Omental fat pad (tissue), 4 donors: ENCODE data around the gene OR2T2. TPM values are rescaled to one million over a fixed set of nuclear protein-coding genes. Genes with fewer than 3 reads are reported as not detected.
"Not testable (repeated sequence)": the region's sequence is repeated elsewhere in the genome, so short reads cannot be mapped to it uniquely, and the experiment has no call there.

ENCODE experiments used
- ATAC-seq: fragments of 150-250 bp; one replicate; pipeline ENCODE4 v1.9.1; 2016; ENCODE audit warnings: mild to moderate bottlenecking, moderate library complexity; ENCODE audit not compliant: low FRiP score
- DNase-seq: peaks from one replicate; pipeline ENCODE4 v3.0.0-alpha.2; 2019; ENCODE audit warnings: low spot score
- total RNA-seq, 4 donors: library from RNA; depleted of rRNA; stranded (reverse); fragments of >200 nt; gene quantifications; one replicate each; pipeline ENCODE4 v1.1.0, GENCODE V29; 2016

The OR2T2 gene
- total RNA-seq, 4 donors from 2014 or later, result not detected

- not testable (repeated sequence) for DNase-seq, ATAC-seq
Measured at GRCh38 chr1:248432201-248432600, 13.2 kb upstream of the OR2T2 start.

- ATAC-seq, DNase-seq: not testable (repeated sequence)
Measured at GRCh38 chr1:248433811-248434415, 11.5 kb upstream of the OR2T2 start.

- DNase-seq, ATAC-seq: not testable (repeated sequence)
Measured at GRCh38 chr1:248434913-248435312, 10.5 kb upstream of the OR2T2 start.

- DNase-seq, ATAC-seq: not testable (repeated sequence)
Measured at GRCh38 chr1:248436303-248436702, 9.1 kb upstream of the OR2T2 start.

GRCh38 chr1:248438668-248439067 is 6.8 kb upstream of the OR2T2 start:
- not testable (repeated sequence) for DNase-seq, ATAC-seq

GRCh38 chr1:248439283-248439682 is 6.2 kb upstream of the OR2T2 start:
- not testable (repeated sequence) for ATAC-seq, DNase-seq

- not testable (repeated sequence) for DNase-seq, ATAC-seq
Measured at GRCh38 chr1:248442500-248443277, 2.7 kb upstream of the OR2T2 start.

GRCh38 chr1:248444603-248445002 is 834 bp upstream of the OR2T2 start:
- ATAC-seq, DNase-seq: not testable (repeated sequence)

GRCh38 chr1:248448409-248449074 is 3.1 kb downstream of the OR2T2 start:
- DNase-seq, ATAC-seq: not testable (repeated sequence)

GRCh38 chr1:248449821-248450465 is 4.5 kb downstream of the OR2T2 start:
- ATAC-seq, result not testable (repeated sequence)

GRCh38 chr1:248450466-248451145 is 5.2 kb downstream of the OR2T2 start:
- not testable (repeated sequence) for DNase-seq, ATAC-seq

More at GRCh38 chr1:248449821-248450465, 4.5 kb downstream of the OR2T2 start:
- not testable (repeated sequence) for DNase-seq

GRCh38 chr1:248453619-248454018 is 8.2 kb downstream of the OR2T2 start:
- DNase-seq, ATAC-seq: not testable (repeated sequence)

GRCh38 chr1:248455045-248455444 is 9.6 kb downstream of the OR2T2 start:
- ATAC-seq, DNase-seq: not testable (repeated sequence)

- not testable (repeated sequence) for DNase-seq, ATAC-seq
Measured at GRCh38 chr1:248456635-248457034, 11.2 kb downstream of the OR2T2 start.

- not testable (repeated sequence) for ATAC-seq, DNase-seq
Measured at GRCh38 chr1:248459117-248459516, 13.7 kb downstream of the OR2T2 start.
